CD4-positive, CD25-positive, alpha-beta regulatory T cell (primary cell): ENCODE measurements around the gene RBSN. TPM values are rescaled to one million over a fixed set of nuclear protein-coding genes. Genes with fewer than 3 reads are reported as not detected.

Experiments
- ATAC-seq, 2 donors: fragments of 150-1000 bp; cut with Tn5 transposase; one replicate each; pipeline ENCODE4 v1.10.0; 2021; ENCODE audit warnings: low read depth in 2 of 2, moderate number of reproducible peaks in 2 of 2, moderate library complexity in 1 of 2
- DNase-seq, 3 donors: peaks; one replicate each; pipeline versions ENCODE4 v3.0.0 to v3.0.0-alpha.2; 2012 to 2022; ENCODE audit warnings: mixed read lengths in 1 of 3
- H3K27ac ChIP-seq: one replicate; pipeline ENCODE4 v1.7.0; 2013; ENCODE audit warnings: mild to moderate bottlenecking, low read length; ENCODE audit not compliant: insufficient read depth, poor library complexity, severe bottlenecking
- H3K27me3 ChIP-seq: one replicate; pipeline ENCODE4 v1.7.0; 2013; ENCODE audit warnings: low read length; ENCODE audit not compliant: control insufficient read depth, insufficient read depth
- H3K36me3 ChIP-seq: one replicate; pipeline ENCODE4 v1.7.0; 2013; ENCODE audit warnings: mild to moderate bottlenecking, low read length, moderate library complexity; ENCODE audit not compliant: control insufficient read depth, insufficient read depth
- H3K4me1 ChIP-seq: 2 replicates; pipeline ENCODE4 v1.7.0; 2013; ENCODE audit warnings: mild to moderate bottlenecking, low read length; ENCODE audit not compliant: insufficient read depth, control insufficient read depth, poor library complexity, severe bottlenecking
- H3K4me3 ChIP-seq: one replicate; pipeline ENCODE4 v1.7.0; 2013; ENCODE audit warnings: low read depth, mild to moderate bottlenecking, low read length, moderate library complexity
- H3K9me3 ChIP-seq, 2 experiments: 1 replicate in 1 of 2; 2 replicates in 1 of 2; pipeline ENCODE4 v1.7.0; 2013; ENCODE audit warnings: low read length in 2 of 2, mild to moderate bottlenecking in 1 of 2, moderate library complexity in 1 of 2; ENCODE audit not compliant: control insufficient read depth in 2 of 2
- H3K27ac Mint-ChIP-seq, 3 donors: one replicate each; pipeline ENCODE4 v1.8.0; 2020 to 2022; ENCODE audit warnings: mild to moderate bottlenecking in 3 of 3, mixed read lengths in 3 of 3, moderate library complexity in 2 of 3
- H3K27me3 Mint-ChIP-seq: one replicate; pipeline ENCODE4 v1.8.0; 2022; ENCODE audit warnings: mild to moderate bottlenecking, mixed read lengths
- H3K36me3 Mint-ChIP-seq: one replicate; pipeline ENCODE4 v1.8.0; 2020; ENCODE audit warnings: mixed read lengths
- H3K4me1 Mint-ChIP-seq, 4 donors: one replicate each; pipeline ENCODE4 v1.8.0; 2020 to 2022; ENCODE audit warnings: mixed read lengths in 4 of 4, mild to moderate bottlenecking in 1 of 4
- H3K4me3 Mint-ChIP-seq, 4 donors: one replicate each; pipeline ENCODE4 v1.8.0; 2020 to 2022; ENCODE audit warnings: mild to moderate bottlenecking in 4 of 4, mixed read lengths in 4 of 4, moderate library complexity in 3 of 4
- H3K9me3 Mint-ChIP-seq, 7 donors: one replicate each; pipeline ENCODE4 v1.8.0; 2020 to 2022; ENCODE audit warnings: mixed read lengths in 7 of 7, mild to moderate bottlenecking in 3 of 7, moderate library complexity in 2 of 7
- polyA plus RNA-seq, 4 donors: library from polyadenylated mRNA; unstranded; fragments of 300-500 nt; fragmentation: Illumina TruSeq; gene quantifications; one replicate each; pipeline ENCODE4 v1.2.3, GENCODE V29; 2021
- total RNA-seq: library from RNA; stranded (reverse); gene quantifications from one replicate; pipeline ENCODE4 v1.2.3, GENCODE V29; 2022

The RBSN gene
- total and polyA plus RNA-seq, 5 donors from 2014 or later = 16.9 to 41.0 (median 22.2) TPM

DNA sequence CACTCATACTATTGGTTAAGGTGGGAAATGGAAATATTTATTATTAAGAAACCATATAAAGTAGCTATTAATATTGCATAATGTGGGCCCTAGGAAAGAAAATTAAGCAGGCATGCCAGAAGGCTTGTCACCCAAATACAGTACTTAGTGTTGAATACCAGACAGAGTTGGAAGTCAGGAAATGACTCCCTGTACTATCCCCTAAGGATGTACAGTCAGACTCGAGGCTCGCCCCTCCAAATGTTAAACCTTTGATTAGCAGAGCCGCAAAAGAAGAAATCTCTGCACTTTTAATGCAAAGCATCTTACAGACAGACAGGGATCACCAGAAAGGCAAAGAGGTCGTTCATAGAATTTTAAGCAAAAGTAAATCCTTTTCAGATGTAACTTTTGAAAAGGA, 11.3 kb upstream of the RBSN start:
- no peak overlapping the region for H3K27ac Mint-ChIP-seq
- Histone ChIP-seq H3K36me3 (no peaks in the 10 kb centered on the region), H3K27me3 (no peaks in the 10 kb centered on the region), H3K4me1 (peaks cover 5% of the 10 kb centered on the region), H3K27ac (no peak overlapping the region), H3K9me3 (no peaks in the 10 kb centered on the region), H3K4me3 (no peak overlapping the region)
- no peak for ATAC-seq
- DNase-seq = no peak
- H3K9me3 Mint-ChIP-seq = peaks cover 0 to 1% (median 0%) of the 10 kb centered on the region in 7 donors
- no peaks in the 10 kb centered on the region for H3K36me3 Mint-ChIP-seq
- peaks cover 0 to 8% (median 0%) of the 10 kb centered on the region in 4 donors for H3K4me1 Mint-ChIP-seq
- H3K27me3 Mint-ChIP-seq = peaks cover 22% of the 10 kb centered on the region
- H3K4me3 Mint-ChIP-seq = no peak overlapping the region

DNA sequence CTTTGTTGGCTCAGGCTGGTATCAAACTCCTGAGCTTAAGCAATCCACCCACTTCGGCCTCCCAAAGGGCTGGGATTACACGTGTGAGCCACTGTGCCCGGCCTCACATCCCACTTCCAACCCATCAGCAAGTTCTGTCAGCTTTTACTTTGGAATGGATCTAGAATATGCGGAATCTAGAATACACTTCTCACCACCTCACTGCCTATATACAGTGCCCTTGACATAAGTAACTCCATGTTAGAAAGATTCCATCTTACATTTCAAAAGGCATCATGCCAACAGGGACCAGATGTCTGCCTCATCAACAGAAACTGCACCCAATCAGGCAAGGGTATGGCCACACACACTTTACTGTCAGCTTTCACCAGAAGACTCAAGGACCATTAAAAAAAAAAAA, 9.9 kb upstream of the RBSN start:
- H3K4me3 Mint-ChIP-seq = no peak overlapping the region
- Histone ChIP-seq H3K36me3 (no peaks in the 10 kb centered on the region), H3K27ac (no peak overlapping the region), H3K9me3 (no peaks in the 10 kb centered on the region), H3K4me1 (peaks cover 5% of the 10 kb centered on the region), H3K4me3 (no peak overlapping the region), H3K27me3 (no peaks in the 10 kb centered on the region)
- no peaks in the 10 kb centered on the region for H3K9me3 Mint-ChIP-seq
- H3K4me1 Mint-ChIP-seq = peaks cover 0 to 8% (median 0%) of the 10 kb centered on the region in 4 donors
- H3K27me3 Mint-ChIP-seq = peaks cover 25% of the 10 kb centered on the region
- DNase-seq (no peak), ATAC-seq (no peak)
- H3K27ac Mint-ChIP-seq = no peak overlapping the region
- no peaks in the 10 kb centered on the region for H3K36me3 Mint-ChIP-seq

DNA sequence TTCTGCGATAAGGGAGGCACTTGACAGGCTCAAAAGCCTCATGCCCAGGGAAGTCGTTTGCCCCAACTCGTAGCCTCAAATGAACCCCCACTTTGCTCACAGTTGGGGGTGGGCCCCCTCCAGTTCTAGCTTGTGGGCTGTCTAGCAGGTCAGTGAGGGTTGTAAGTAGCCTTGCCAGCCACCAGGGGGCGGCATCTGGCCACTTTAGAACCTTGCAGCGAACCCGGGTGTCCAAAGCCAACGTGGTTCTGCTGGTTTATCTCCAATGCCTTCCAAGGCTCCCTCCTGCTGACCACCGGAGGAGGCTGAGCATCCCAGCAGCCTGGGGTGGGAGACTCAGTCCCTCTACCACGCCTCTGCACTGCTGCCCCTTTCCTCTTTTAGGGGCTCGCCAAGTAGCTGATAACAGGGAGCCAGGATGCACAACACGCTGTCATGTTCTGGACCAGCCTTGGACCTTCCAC, 9.2 kb upstream of the RBSN start:
- H3K9me3 Mint-ChIP-seq = no peaks in the 10 kb centered on the region
- H3K4me3 ChIP-seq = no peak overlapping the region
- H3K36me3 ChIP-seq = no peaks in the 10 kb centered on the region
- H3K27me3 ChIP-seq = no peaks in the 10 kb centered on the region
- peaks cover 0 to 8% (median 0%) of the 10 kb centered on the region in 4 donors for H3K4me1 Mint-ChIP-seq
- H3K9me3 ChIP-seq = no peaks in the 10 kb centered on the region
- H3K4me1 ChIP-seq = peaks cover 5% of the 10 kb centered on the region
- H3K27ac Mint-ChIP-seq = no peak overlapping the region
- peak; percentile 86 to 90 for ATAC-seq
- H3K4me3 Mint-ChIP-seq = peak overlapping the region in 1 of 4 donors; percentile 10
- H3K27me3 Mint-ChIP-seq = peaks cover 24% of the 10 kb centered on the region
- no peaks in the 10 kb centered on the region for H3K36me3 Mint-ChIP-seq
- H3K27ac ChIP-seq = no peak overlapping the region
- DNase-seq = peak; percentile 60 to 83 (median 72)

DNA sequence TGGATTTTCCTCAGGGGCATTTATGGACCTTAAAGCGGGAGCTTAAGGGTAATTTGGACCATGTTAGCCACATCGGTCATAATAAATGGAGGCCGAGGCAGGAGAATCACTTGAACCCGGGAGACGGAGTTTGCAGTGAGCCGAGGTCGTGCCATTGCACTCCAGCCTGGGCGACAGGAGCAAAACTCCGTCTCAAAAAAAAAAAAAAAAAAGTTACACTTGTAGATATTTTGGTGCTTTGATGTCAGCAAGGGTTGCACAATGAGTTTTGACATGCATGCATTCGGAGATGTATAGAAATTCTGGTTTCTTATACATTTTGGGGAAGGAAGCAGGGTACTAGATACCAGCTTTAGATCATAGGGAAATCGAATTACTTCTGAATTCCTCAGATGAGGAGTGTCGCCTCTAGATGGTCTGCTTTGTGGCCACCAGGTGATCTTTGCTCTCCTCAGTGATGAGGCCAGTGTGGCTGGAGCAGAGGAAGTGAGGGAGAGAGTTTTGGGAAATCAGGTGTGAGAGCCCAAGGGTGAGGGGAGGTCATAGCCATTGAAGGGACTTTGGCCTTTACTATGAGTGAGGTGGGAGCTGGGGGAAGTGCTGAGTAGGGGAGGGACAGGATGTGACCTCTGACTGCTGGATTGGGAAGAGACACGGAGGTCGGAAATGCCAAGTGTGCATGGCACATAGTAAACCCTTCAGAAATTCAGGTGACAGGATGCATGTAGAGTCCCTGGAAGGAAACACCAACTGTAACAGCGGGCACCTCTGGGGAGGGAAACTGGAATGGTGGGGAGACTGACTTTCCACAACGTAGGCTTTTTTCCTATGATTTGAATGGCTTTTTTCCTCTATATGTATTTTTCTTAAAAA, 8.4 kb upstream of the RBSN start:
- H3K27ac ChIP-seq = no peak overlapping the region
- H3K27me3 ChIP-seq = no peaks in the 10 kb centered on the region
- Mint-ChIP-seq H3K4me3 (peak overlapping the region in 1 of 4 donors; percentile 7), H3K9me3 (no peaks in the 10 kb centered on the region), H3K36me3 (no peaks in the 10 kb centered on the region), H3K27ac (no peak overlapping the region), H3K27me3 (peaks cover 22% of the 10 kb centered on the region), H3K4me1 (peaks cover 0 to 8% (median 0%) of the 10 kb centered on the region in 4 donors)
- H3K9me3 ChIP-seq = no peaks in the 10 kb centered on the region
- DNase-seq (no peak), ATAC-seq (no peak)
- peaks cover 5% of the 10 kb centered on the region for H3K4me1 ChIP-seq
- no peak overlapping the region for H3K4me3 ChIP-seq
- H3K36me3 ChIP-seq = no peaks in the 10 kb centered on the region

DNA sequence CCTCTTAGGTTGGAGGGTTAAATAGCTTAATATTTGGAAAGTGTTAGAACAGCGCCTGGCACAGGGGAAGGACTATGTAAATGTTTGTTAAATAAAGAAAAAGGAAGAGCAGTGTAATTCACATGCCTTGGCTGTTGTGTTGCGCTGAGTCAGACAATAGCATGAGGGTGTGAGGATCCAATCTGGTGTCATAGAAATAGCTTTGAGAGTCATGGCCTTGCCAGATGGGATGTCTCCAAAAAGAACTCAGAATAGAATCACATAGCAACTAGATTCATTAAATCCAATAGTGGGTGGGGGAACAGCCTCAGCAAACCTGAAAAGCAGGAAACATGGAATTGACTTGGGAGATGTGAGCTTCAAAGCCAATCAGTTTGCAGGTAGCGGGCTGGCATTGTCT, 3.9 kb upstream of the RBSN start:
- peaks cover 14% of the 10 kb centered on the region for H3K4me1 ChIP-seq
- DNase-seq = no peak
- H3K27me3 ChIP-seq = no peaks in the 10 kb centered on the region
- H3K27me3 Mint-ChIP-seq = peaks cover 27% of the 10 kb centered on the region
- H3K36me3 Mint-ChIP-seq = peaks cover 2% of the 10 kb centered on the region
- H3K27ac ChIP-seq = no peak overlapping the region
- H3K4me1 Mint-ChIP-seq = peaks cover 6 to 22% (median 14%) of the 10 kb centered on the region in 4 donors
- H3K36me3 ChIP-seq = no peaks in the 10 kb centered on the region
- H3K4me3 ChIP-seq = no peak overlapping the region
- no peaks in the 10 kb centered on the region for H3K9me3 ChIP-seq
- H3K27ac Mint-ChIP-seq = no peak overlapping the region
- no peak for ATAC-seq
- H3K4me3 Mint-ChIP-seq = no peak overlapping the region
- peaks cover 0 to 1% (median 0%) of the 10 kb centered on the region in 7 donors for H3K9me3 Mint-ChIP-seq

DNA sequence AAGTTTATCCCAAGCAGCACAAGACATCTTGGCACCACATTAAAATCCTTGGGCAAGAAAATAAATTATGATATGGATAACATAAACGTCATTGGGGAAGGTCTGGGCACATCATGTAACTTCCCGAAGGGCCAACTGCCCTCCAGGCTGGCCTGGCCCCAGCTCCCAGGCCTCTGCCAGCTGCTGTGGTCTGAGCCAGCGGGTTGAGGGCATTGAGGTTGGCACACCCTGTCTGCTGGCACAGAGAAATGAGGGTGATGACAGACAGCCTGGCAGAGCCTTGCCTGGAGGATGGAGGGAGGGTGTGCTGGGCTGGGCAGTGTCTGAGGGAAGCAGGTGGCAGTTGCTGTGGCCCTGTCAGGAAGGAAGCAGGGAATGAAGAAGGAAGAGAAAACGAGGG, 3.3 kb upstream of the RBSN start:
- peak overlapping the region in 2 of 4 donors; percentile 14 to 31 for H3K4me3 Mint-ChIP-seq
- no peaks in the 10 kb centered on the region for H3K27me3 ChIP-seq
- H3K9me3 ChIP-seq = no peaks in the 10 kb centered on the region
- peaks cover 27% of the 10 kb centered on the region for H3K27me3 Mint-ChIP-seq
- peaks cover 17% of the 10 kb centered on the region for H3K4me1 ChIP-seq
- no peak overlapping the region for H3K27ac Mint-ChIP-seq
- no peak overlapping the region for H3K4me3 ChIP-seq
- H3K4me1 Mint-ChIP-seq = peaks cover 9 to 27% (median 18%) of the 10 kb centered on the region in 4 donors
- peaks cover 0 to 1% (median 0%) of the 10 kb centered on the region in 7 donors for H3K9me3 Mint-ChIP-seq
- H3K27ac ChIP-seq = no peak overlapping the region
- ATAC-seq = no peak
- H3K36me3 ChIP-seq = no peaks in the 10 kb centered on the region
- no peak for DNase-seq
- H3K36me3 Mint-ChIP-seq = peaks cover 2% of the 10 kb centered on the region

DNA sequence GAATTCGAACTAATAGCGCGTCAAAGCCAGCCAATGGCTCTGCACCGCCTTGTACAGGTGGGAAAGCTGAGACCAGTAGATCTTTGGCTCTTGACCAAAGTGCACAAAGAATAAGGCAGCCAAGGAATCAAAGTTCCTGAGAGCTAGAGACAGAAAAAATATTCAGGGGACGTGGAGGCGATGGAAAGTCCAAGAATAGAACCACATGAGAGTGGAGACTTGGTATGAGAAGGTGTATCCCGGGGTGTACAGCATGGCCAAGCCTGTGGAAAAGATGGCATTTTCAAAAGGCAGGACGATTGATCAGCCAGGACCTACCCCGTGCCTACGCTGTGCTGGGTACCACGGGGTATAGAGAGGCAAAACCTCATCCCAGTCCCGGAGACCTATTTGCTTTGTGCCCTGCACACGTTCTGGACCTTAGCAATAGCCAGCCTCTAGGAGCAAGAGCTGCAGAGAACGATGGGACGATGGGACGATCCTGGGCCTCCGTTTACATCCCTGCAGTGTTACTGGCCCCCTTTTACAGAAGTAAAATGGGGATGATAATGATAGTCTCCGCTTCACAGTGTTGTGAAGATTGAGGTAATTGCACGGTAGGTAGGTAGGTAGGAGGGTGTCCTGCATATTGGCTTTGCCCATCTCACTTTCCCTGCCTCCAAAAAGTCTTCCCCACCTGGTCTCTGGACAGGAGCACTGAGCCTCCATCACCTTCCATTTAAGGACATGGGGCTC, 583 bp upstream of the RBSN start:
- Histone ChIP-seq H3K36me3 (peaks cover 19% of the 10 kb centered on the region), H3K4me1 (peaks cover 17% of the 10 kb centered on the region), H3K4me3 (peak overlapping the region; percentile 97), H3K9me3 (no peaks in the 10 kb centered on the region), H3K27ac (peak overlapping the region; percentile 97), H3K27me3 (no peaks in the 10 kb centered on the region)
- peak overlapping the region; percentile 94 to 99 (median 98) for H3K27ac Mint-ChIP-seq
- H3K27me3 Mint-ChIP-seq = peaks cover 19% of the 10 kb centered on the region
- peaks cover 0 to 1% (median 0%) of the 10 kb centered on the region in 7 donors for H3K9me3 Mint-ChIP-seq
- peaks cover 17% of the 10 kb centered on the region for H3K36me3 Mint-ChIP-seq
- peaks cover 11 to 35% (median 23%) of the 10 kb centered on the region in 4 donors for H3K4me1 Mint-ChIP-seq
- peak overlapping the region; percentile 92 to 97 (median 96) for H3K4me3 Mint-ChIP-seq
- DNase-seq = no peak
- ATAC-seq = peak; percentile 13 to 21
